Putamen (tissue), 1 donor: Measurements from ENCODE around the gene RPTOR.
"Not testable (repeated sequence)": the region's sequence is repeated elsewhere in the genome, so short reads cannot be mapped to it uniquely, and the experiment has no call there.

Experiments used
- DNase-seq: peaks from one replicate; pipeline ENCODE4 v3.0.0-alpha.2; 2016; ENCODE audit warnings: low spot score

RPTOR gene

GRCh38 chr17:80799538-80800480 is 255.2 kb downstream of the RPTOR start:
- no peak for DNase-seq

GRCh38 chr17:80800481-80801391 is 256.1 kb downstream of the RPTOR start:
- no peak for DNase-seq

GRCh38 chr17:80802626-80803450 is 258.2 kb downstream of the RPTOR start:
- no peak for DNase-seq

GRCh38 chr17:80803451-80804428 is 259.1 kb downstream of the RPTOR start:
- no peak for DNase-seq

GRCh38 chr17:80804466-80804865 is 259.8 kb downstream of the RPTOR start:
- no peak for DNase-seq

GRCh38 chr17:80805032-80805751 is 260.6 kb downstream of the RPTOR start:
- peak; percentile 53 for DNase-seq

GRCh38 chr17:80807014-80807413 is 262.4 kb downstream of the RPTOR start:
- no peak for DNase-seq

- no peak for DNase-seq
Measured at GRCh38 chr17:80807882-80808281, 263.2 kb downstream of the RPTOR start.

- DNase-seq: no peak
Measured at GRCh38 chr17:80811181-80812105, 266.8 kb downstream of the RPTOR start.

GRCh38 chr17:80812362-80813088 is 267.9 kb downstream of the RPTOR start:
- DNase-seq: no peak

GRCh38 chr17:80813318-80813717 is 268.7 kb downstream of the RPTOR start:
- no peak for DNase-seq

GRCh38 chr17:80814491-80814890 is 269.9 kb downstream of the RPTOR start:
- DNase-seq: no peak

- DNase-seq: no peak
Measured at GRCh38 chr17:80815151-80815681, 270.6 kb downstream of the RPTOR start.

GRCh38 chr17:80815718-80816117 is 271.1 kb downstream of the RPTOR start:
- not testable (repeated sequence) for DNase-seq

GRCh38 chr17:80816241-80817103 is 271.8 kb downstream of the RPTOR start:
- DNase-seq: no peak

GRCh38 chr17:80817321-80817845 is 272.7 kb downstream of the RPTOR start:
- DNase-seq: no peak

- no peak for DNase-seq
Measured at GRCh38 chr17:80817861-80818260, 273.2 kb downstream of the RPTOR start.
